GM19193 (cell line): ENCODE results near the gene DAPK2.

Source experiments
- POLR2A ChIP-seq: IDR thresholded peaks from 4 replicates; pipeline ENCODE4 v1.6.1; 2011; ENCODE audit not compliant: insufficient read depth, insufficient read length; ENCODE audit errors: extremely low read depth

Gene DAPK2

DNA sequence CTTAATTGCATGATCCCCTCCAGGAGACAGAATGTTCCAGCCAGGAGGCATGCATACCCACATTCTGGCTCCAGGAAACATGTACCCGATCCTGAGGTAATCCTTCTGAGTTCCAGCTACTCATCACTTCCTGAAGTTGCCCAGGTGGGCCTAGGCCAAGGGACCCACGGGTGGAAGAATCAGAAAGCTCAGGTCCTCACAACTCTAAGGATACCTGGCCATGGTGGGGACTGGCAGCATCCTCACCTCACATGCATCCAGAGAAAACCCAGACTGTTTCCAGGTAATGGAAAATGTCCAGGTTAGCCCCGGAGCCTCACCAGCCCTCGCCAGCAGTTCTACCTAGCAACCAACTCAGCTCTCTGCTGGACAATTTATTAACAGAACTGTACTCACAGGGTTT, 78.2 kb downstream of the DAPK2 start:
- TF ChIP-seq POLR2A: no peak

DNA sequence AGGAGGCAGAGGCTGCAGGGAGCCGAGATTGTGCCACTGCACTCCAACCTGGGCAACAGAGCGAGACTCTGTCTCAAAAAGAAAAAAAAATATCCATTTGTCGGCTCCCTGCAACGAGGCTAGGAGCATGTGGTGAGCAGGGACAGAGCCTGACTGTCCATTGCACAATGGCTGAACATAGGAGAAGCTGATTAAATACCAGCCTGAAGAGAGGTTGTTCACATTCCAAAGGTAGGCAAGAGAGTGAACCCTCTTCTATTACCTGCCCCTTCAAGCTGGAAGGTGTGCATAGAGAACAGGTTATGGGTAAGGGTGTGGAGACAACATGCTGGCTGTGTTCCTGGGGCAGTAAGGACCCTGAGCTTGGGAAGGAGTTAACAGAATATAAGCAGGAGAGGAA, 78.7 kb downstream of the DAPK2 start:
- no peak for TF ChIP-seq POLR2A

DNA sequence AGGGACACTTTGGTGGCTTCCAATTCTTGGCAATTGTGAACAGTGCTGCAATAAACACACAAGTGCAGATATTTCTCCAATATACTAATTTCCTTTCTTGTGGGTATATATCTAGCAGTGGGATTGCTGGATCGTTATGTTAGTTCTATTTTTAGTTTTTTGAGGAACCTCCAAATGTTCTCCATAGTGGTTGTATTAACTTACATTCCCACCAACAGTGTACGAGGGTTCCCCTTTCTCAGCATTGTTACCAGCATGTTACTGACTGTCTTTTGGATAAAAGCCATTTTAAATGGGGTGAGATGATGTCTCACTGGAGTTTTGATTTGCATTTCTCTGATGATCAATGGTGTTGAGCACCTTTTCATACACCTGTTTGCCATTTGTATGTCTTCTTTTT, 92.8 kb downstream of the DAPK2 start:
- no peak for TF ChIP-seq POLR2A

GRCh38 chr15:63950911-63951481, 95.3 kb downstream of the DAPK2 start:
- no peak for TF ChIP-seq POLR2A

GRCh38 chr15:63948971-63949370, 97.3 kb downstream of the DAPK2 start:
- no peak for TF ChIP-seq POLR2A

DNA sequence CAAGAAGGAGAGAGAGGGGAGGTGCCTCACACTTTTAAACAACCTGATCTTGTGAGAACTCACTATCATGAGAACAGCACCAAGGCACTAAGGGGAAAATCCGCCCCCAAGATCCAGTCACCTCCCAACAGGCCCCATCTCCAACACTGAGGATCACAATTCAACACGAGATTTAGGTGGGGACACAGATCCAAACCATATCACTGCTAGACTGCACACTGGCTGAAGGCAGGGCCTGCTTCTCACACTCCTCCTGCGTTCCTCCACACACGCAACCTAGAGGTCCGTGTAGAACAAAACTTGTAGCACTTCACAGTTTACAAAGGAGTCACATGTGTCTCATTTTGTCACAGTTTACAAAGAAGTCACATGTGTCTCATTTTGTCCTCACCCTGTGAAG, 97.8 kb downstream of the DAPK2 start:
- no peak for TF ChIP-seq POLR2A

- TF ChIP-seq POLR2A: no peak
Observed at GRCh38 chr15:63947228-63947627, 99.1 kb downstream of the DAPK2 start.

GRCh38 chr15:63946524-63947065, 99.7 kb downstream of the DAPK2 start:
- no peak for TF ChIP-seq POLR2A

- TF ChIP-seq POLR2A: no peak
Observed at GRCh38 chr15:63945838-63946298, 100.4 kb downstream of the DAPK2 start.

DNA sequence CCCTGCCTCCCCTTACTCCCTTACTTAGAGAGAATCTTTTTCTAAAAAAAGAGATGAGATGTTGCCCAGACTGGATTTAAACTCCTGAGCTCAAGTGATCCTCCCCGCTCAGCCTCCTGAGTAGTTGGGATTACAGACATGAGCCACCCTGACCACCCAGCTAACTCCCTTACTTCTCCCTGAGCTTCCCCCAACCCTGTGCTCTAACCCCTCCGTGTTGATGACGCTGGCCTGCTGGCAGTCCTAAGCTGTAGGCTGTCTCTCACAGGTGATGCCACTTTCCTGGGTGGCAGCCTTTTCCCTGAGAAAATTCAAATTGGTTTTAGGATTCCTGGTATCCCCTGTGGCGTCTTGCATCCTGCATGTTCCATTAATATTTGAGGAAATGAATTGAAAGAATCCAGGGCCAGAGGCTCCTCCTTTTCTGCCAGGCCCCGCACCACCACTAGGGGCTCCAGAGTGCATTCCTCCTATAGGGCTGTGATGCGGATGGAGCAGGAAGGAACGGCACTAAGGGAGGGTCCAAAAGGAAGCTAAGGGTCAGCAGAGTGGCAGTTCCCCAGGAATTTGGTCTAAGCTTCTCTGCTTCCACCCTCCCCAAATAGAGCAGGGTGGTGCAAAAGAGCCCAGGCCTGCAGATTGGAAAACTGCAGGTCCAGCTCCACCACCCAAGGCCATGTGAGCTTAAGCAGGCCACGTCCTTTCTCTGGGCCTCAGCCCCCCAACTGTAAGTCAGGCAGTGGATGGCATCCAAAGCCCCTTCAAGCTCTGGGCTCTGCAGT, 101.1 kb downstream of the DAPK2 start:
- no peak for TF ChIP-seq POLR2A

DNA sequence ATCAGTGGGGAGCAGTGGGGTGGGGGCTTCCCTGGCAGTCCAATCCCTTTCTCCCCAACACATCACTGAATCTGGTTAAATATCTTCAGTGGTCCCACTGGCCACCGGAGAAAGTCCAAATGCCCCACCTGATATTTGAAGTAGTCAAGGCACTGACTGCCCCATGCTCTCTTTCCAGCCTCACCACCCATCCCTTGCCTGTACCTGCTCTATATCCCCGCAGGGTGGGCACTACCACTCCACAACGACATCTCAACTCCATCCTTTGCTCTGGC, 101.7 kb downstream of the DAPK2 start:
- TF ChIP-seq POLR2A: no peak

- TF ChIP-seq POLR2A: no peak
Observed at GRCh38 chr15:63943829-63944680, 102.2 kb downstream of the DAPK2 start.

- no peak for TF ChIP-seq POLR2A
Observed at GRCh38 chr15:63942486-63943365, 103.6 kb downstream of the DAPK2 start.

- no peak for TF ChIP-seq POLR2A
Observed at GRCh38 chr15:63941698-63942465, 104.4 kb downstream of the DAPK2 start.

DNA sequence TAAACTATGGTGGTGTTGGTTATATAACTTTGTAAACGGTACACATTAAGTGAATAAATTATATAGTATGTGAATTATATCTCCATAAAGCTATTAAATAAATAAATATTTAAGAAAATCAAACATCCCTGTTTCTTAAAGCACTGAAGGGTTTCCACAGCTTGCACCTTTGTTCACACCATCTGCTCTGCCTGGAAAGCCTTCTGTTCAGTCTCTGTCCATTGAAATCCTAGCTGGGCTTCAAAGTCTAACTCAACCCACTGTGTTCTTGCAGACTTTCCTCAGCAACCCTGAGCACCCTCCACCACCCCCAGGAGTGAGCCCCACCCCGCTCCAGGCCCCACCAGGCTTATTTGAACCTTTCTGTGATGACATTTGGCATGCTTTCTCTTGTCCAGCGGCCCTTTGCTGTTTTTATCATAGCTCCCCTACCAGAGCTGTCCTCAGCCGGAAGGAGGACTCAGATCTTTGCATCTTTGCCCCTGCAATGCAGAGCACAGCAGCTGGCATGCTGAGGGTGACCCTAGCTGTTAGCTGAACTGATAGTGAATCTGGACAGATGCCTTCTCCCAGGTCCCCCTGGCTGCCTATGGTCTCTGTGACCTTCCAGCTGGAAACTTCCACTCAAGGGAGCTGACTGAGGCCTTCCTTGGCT, 105.2 kb downstream of the DAPK2 start:
- TF ChIP-seq POLR2A: no peak
